Esophagus squamous epithelium (tissue), 4 donors: ENCODE results near the gene PIP5K1B.

Experiments
- POLR2A ChIP-seq, 4 donors: fragments of 450-650 bp; IDR thresholded peaks; one replicate each; pipeline ENCODE4 v1.6.1; 2017; ENCODE audit warnings: antibody characterized with exemption in 4 of 4, mild to moderate bottlenecking in 4 of 4, moderate library complexity in 3 of 4
- TF ChIP-seq, protein P1 (sequence below), 6 experiments: fragments of 450-650 bp in 4 of 6; fragments of 200-600 bp in 2 of 6; sonication (generic) in 2 of 6; IDR thresholded peaks; one replicate each; pipeline ENCODE4 v1.5.1; 2016 to 2019; ENCODE audit warnings: antibody characterized with exemption in 6 of 6, mild to moderate bottlenecking in 4 of 6, moderate library complexity in 4 of 6

DNA sequence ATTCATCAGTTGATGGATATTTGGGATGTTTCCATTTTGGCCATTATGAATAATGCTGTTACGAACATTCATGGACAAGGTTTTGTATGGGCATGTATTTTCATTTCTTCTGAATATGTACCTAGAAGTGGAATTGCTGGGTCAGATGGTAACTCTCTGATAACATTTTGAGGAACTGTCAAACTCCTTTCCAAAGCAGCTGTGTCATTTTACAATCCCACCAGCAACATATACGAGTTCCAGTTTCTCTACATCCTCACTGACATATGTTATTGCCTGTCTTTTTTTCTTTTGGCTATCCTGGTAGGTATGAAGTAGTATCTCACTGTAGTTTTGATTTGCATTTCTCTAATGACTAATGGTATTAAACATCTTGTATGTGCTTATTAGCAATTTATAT, 222.1 kb downstream of the PIP5K1B start:
- TF ChIP-seq, protein P1, sequence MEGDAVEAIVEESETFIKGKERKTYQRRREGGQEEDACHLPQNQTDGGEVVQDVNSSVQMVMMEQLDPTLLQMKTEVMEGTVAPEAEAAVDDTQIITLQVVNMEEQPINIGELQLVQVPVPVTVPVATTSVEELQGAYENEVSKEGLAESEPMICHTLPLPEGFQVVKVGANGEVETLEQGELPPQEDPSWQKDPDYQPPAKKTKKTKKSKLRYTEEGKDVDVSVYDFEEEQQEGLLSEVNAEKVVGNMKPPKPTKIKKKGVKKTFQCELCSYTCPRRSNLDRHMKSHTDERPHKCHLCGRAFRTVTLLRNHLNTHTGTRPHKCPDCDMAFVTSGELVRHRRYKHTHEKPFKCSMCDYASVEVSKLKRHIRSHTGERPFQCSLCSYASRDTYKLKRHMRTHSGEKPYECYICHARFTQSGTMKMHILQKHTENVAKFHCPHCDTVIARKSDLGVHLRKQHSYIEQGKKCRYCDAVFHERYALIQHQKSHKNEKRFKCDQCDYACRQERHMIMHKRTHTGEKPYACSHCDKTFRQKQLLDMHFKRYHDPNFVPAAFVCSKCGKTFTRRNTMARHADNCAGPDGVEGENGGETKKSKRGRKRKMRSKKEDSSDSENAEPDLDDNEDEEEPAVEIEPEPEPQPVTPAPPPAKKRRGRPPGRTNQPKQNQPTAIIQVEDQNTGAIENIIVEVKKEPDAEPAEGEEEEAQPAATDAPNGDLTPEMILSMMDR (IDR thresholded peaks at IDR 0.05): no peak
- no peak for TF ChIP-seq POLR2A (IDR thresholded peaks at IDR 0.05)
